Astrocyte of the spinal cord (primary cell): ENCODE results near the gene KATNB1.
A peak's percentile ranks its signal among the peaks of the same experiment; 100 is the strongest.

Source experiments
- DNase-seq: peaks from one replicate; pipeline ENCODE4 v3.0.0; 2011; ENCODE audit warnings: low read depth, low spot score
- H3K4me3 ChIP-seq: 2 replicates; pipeline ENCODE4 v1.5.1; 2011; ENCODE audit warnings: low read depth, mild to moderate bottlenecking, low read length, moderate library complexity
- in situ Hi-C: cut with HindIII; loops from 2 replicates; pipeline ENCODE4 v1.10.0; 2017; ENCODE audit warnings: low sequenced_read_pairs
- TF ChIP-seq, protein P1 (sequence below): IDR thresholded peaks from 2 replicates; pipeline ENCODE4 v1.5.1; 2012; ENCODE audit warnings: low read depth, mild to moderate bottlenecking, low read length, inconsistent platforms

KATNB1 gene

GRCh38 chr16:57769541-57770145 is 34.1 kb downstream of the KATNB1 start:
- no peak overlapping the region for H3K4me3 ChIP-seq
- in situ Hi-C loops, result no loop called here
- TF ChIP-seq, protein P1, sequence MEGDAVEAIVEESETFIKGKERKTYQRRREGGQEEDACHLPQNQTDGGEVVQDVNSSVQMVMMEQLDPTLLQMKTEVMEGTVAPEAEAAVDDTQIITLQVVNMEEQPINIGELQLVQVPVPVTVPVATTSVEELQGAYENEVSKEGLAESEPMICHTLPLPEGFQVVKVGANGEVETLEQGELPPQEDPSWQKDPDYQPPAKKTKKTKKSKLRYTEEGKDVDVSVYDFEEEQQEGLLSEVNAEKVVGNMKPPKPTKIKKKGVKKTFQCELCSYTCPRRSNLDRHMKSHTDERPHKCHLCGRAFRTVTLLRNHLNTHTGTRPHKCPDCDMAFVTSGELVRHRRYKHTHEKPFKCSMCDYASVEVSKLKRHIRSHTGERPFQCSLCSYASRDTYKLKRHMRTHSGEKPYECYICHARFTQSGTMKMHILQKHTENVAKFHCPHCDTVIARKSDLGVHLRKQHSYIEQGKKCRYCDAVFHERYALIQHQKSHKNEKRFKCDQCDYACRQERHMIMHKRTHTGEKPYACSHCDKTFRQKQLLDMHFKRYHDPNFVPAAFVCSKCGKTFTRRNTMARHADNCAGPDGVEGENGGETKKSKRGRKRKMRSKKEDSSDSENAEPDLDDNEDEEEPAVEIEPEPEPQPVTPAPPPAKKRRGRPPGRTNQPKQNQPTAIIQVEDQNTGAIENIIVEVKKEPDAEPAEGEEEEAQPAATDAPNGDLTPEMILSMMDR, result no peak
- no peak for DNase-seq

DNA sequence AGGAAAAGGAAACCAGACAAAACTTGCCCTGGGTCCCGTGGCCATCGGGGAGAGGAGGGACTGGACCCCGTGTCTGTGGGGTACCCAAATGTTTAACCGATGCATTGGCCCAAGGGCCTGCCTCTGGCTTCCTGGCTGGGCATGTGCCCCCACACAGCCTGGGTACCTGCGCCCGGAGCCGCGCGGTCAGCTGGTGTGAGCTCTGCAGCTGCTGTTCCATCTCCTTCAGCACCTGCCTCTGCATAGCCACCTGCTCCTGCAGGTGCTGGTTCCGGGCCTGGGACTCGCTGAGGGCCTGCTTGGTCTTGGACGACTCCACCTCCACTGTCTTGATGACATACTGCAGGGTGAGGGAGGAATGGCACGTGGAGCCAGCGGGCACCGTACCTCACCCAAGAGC is 34.8 kb downstream of the KATNB1 start:
- TF ChIP-seq, protein P1, result no peak
- no peak for DNase-seq
- in situ Hi-C loops, result no loop called here

DNA sequence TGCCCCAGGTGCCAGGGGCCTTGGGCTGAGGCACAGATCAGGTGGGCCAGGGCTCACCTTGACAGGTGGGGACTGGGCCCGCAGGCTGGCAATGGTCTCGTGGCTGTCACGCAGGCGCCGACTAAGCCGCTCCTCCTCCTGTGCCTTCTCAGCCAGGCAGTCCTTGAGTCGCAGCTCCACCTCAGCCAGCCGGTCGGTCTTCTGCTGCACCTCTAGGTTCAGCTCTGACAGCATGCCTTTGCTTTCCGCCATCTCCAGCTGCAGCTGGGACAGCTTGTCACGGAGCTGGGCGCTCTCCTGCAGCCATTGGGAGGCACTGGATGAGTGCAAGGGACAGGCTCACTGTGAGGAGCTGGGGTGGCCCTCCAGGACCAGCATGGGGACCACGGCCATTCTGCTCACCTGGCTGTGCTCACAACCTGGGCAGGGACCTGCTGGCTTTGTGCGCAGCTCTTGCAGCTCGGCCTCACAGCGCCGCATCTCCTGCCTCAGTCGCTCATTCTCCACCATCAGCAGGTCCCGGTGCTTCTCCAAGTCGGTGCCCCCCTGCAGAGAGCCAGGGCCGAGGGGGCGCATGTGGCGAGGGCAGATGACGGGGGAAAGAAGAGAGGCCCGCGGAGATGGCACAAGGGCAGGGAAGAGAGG is 35.7 kb downstream of the KATNB1 start:
- TF ChIP-seq, protein P1, result no peak
- DNase-seq, result no peak
- in situ Hi-C loops, result no loop called here
- H3K4me3 ChIP-seq, result no peak overlapping the region

More for the DNA sequence above, 34.8 kb downstream of the KATNB1 start:
- H3K4me3 ChIP-seq, result no peak overlapping the region

DNA sequence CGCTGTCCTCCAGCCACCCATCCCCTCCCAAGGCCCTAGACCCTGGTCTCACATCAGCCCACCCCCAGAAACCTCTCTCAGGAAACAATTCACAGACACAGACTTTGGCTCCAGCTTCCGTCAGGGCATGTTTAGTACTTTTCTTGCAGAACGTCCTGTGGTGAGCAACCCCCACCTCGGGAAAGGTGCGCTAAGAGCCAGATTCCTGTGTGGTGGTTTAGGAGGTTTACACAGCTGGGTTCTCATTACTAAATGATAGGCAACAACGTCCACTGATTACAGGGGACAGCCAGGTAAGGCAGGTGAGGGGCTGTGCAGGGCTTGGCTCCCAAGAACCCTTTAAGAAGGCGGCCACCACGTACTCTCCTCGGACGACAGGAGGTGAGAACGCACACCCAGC is 37.4 kb downstream of the KATNB1 start:
- in situ Hi-C loops, result no loop called here
- TF ChIP-seq, protein P1, result no peak
- H3K4me3 ChIP-seq, result no peak overlapping the region
- no peak for DNase-seq

GRCh38 chr16:57773655-57774295 is 38.2 kb downstream of the KATNB1 start:
- TF ChIP-seq, protein P1, result no peak
- in situ Hi-C loops, result no loop called here

GRCh38 chr16:57774705-57775285 is 39.2 kb downstream of the KATNB1 start:
- no peak overlapping the region for H3K4me3 ChIP-seq
- DNase-seq, result no peak
- TF ChIP-seq, protein P1, result no peak
- in situ Hi-C loops, result no loop called here

More at GRCh38 chr16:57773655-57774295, 38.2 kb downstream of the KATNB1 start:
- H3K4me3 ChIP-seq, result no peak overlapping the region
- peak; percentile 50 for DNase-seq
